GM23338 (cell line): Measurements from ENCODE around the gene FOCAD. TPM values are rescaled to one million over a fixed set of nuclear protein-coding genes. Genes with fewer than 3 reads are reported as not detected.

Source experiments
- ATAC-seq: fragments of 200-7000 bp; cut with Tn5 transposase; 3 replicates; pipeline ENCODE4 v1.9.1; 2020
- DNase-seq: peaks from one replicate; pipeline ENCODE4 v3.0.0-alpha.2; 2015; ENCODE audit warnings: low spot score
- H2AFZ ChIP-seq: fragments of 200-600 bp; sonication (generic); 2 replicates; pipeline ENCODE4 v1.8.0; 2016; ENCODE audit warnings: antibody characterized with exemption, mild to moderate bottlenecking, moderate library complexity
- H3F3A ChIP-seq: fragments of 200-600 bp; sonication (generic); replicated peaks from 2 replicates; pipeline ENCODE4 v1.8.0; 2017; ENCODE audit warnings: antibody characterized with exemption, mixed run types, low read depth
- H3K27ac ChIP-seq: fragments of 200-600 bp; sonication (generic); 2 replicates; pipeline ENCODE4 v1.6.1; 2016; ENCODE audit warnings: low read depth
- H3K27me3 ChIP-seq: fragments of 200-600 bp; sonication (generic); 2 replicates; pipeline ENCODE4 v1.8.0; 2016; ENCODE audit warnings: mild to moderate bottlenecking, mixed run types, moderate library complexity; ENCODE audit not compliant: insufficient read depth
- H3K36me3 ChIP-seq: fragments of 200-600 bp; sonication (generic); 2 replicates; pipeline ENCODE4 v1.8.0; 2016; ENCODE audit warnings: mild to moderate bottlenecking; ENCODE audit not compliant: insufficient read depth
- H3K4me1 ChIP-seq: fragments of 200-600 bp; sonication (generic); 2 replicates; pipeline ENCODE4 v1.8.0; 2016; ENCODE audit warnings: mild to moderate bottlenecking, moderate library complexity; ENCODE audit not compliant: insufficient read depth
- H3K4me2 ChIP-seq: fragments of 200-600 bp; sonication (generic); 2 replicates; pipeline ENCODE4 v1.7.1; 2017; ENCODE audit warnings: mixed run types
- H3K4me3 ChIP-seq: fragments of 200-600 bp; sonication (generic); 2 replicates; pipeline ENCODE4 v1.6.1; 2016; ENCODE audit warnings: mixed run types
- H3K79me2 ChIP-seq: fragments of 200-600 bp; sonication (generic); replicated peaks from 2 replicates; pipeline ENCODE4 v1.8.0; 2017; ENCODE audit warnings: mild to moderate bottlenecking; ENCODE audit not compliant: insufficient read depth
- H3K9me2 ChIP-seq: fragments of 200-600 bp; sonication (generic); 2 replicates; pipeline ENCODE4 v1.8.0; 2017; ENCODE audit not compliant: insufficient read depth
- H4K20me1 ChIP-seq: fragments of 200-600 bp; sonication (generic); replicated peaks from 2 replicates; pipeline ENCODE4 v1.8.0; 2017; ENCODE audit warnings: mild to moderate bottlenecking; ENCODE audit not compliant: insufficient read depth
- H3K27ac Mint-ChIP-seq: 2 replicates; pipeline ENCODE4 v1.8.0; 2020; ENCODE audit warnings: inconsistent platforms, mild to moderate bottlenecking, moderate library complexity, mixed read lengths
- H3K27me3 Mint-ChIP-seq: 3 replicates; pipeline ENCODE4 v1.8.0; 2022; ENCODE audit warnings: low read depth, mild to moderate bottlenecking, moderate library complexity, mixed read lengths, inconsistent platforms; ENCODE audit not compliant: insufficient read depth, poor library complexity
- H3K36me3 Mint-ChIP-seq: 3 replicates; pipeline ENCODE4 v1.8.0; 2021; ENCODE audit warnings: low read depth, mild to moderate bottlenecking, inconsistent platforms, moderate library complexity, mixed read lengths
- H3K4me1 Mint-ChIP-seq: 3 replicates; pipeline ENCODE4 v1.8.0; 2020; ENCODE audit warnings: mild to moderate bottlenecking, inconsistent platforms, mixed read lengths
- H3K4me3 Mint-ChIP-seq: 3 replicates; pipeline ENCODE4 v1.8.0; 2021; ENCODE audit warnings: moderate library complexity, mild to moderate bottlenecking, inconsistent platforms, mixed read lengths
- H3K9me3 Mint-ChIP-seq: 3 replicates; pipeline ENCODE4 v1.8.0; 2020; ENCODE audit warnings: moderate library complexity, mild to moderate bottlenecking, inconsistent platforms, mixed read lengths
- CREB1 ChIP-seq: fragments of 250-450 bp; sonication (Bioruptor Pico); IDR thresholded peaks from 2 replicates; pipeline ENCODE4 v1.5.0; 2020; ENCODE audit warnings: low read depth, mild to moderate bottlenecking, moderate library complexity
- CTCF ChIP-seq, 2 experiments: fragments of 200-600 bp in 1 of 2; sonication (generic) in 1 of 2; conservative IDR thresholded peaks; 2 replicates each; pipeline versions ENCODE4 v1.5.1 to v1.6.1; 2016 to 2017; ENCODE audit warnings: antibody characterized with exemption in 2 of 2, low read depth in 2 of 2, mild to moderate bottlenecking in 2 of 2, moderate library complexity in 1 of 2
- ETS1 ChIP-seq: IDR thresholded peaks from 2 replicates; pipeline ENCODE4 v1.6.1; 2016; ENCODE audit warnings: antibody characterized with exemption
- EZH2 ChIP-seq: fragments of 200-600 bp; sonication (generic); IDR thresholded peaks from one replicate; pipeline ENCODE4 v1.8.0; 2017; ENCODE audit warnings: antibody characterized with exemption, mild to moderate bottlenecking, low read depth; ENCODE audit not compliant: unreplicated experiment
- EZH2phosphoT487 ChIP-seq: fragments of 200-600 bp; sonication (generic); IDR thresholded peaks from one replicate; pipeline ENCODE4 v1.8.1; 2018; ENCODE audit warnings: antibody characterized with exemption; ENCODE audit not compliant: unreplicated experiment
- JUNB ChIP-seq: IDR thresholded peaks from one replicate; pipeline ENCODE4 v1.6.1; 2016; ENCODE audit warnings: antibody characterized with exemption; ENCODE audit not compliant: unreplicated experiment
- NANOG ChIP-seq: IDR thresholded peaks from 2 replicates; pipeline ENCODE4 v1.6.1; 2016; ENCODE audit warnings: antibody characterized with exemption, borderline replicate concordance
- REST ChIP-seq: IDR thresholded peaks from one replicate; pipeline ENCODE4 v1.6.1; 2018; ENCODE audit warnings: antibody characterized with exemption; ENCODE audit not compliant: unreplicated experiment
- STAT1 ChIP-seq: IDR thresholded peaks from one replicate; pipeline ENCODE4 v1.6.1; 2016; ENCODE audit warnings: antibody characterized with exemption; ENCODE audit not compliant: unreplicated experiment
- ZNF331 ChIP-seq: fragments of 250-450 bp; sonication (Bioruptor Pico); IDR thresholded peaks from 2 replicates; pipeline ENCODE4 v1.5.0; 2020; ENCODE audit warnings: low read depth, mild to moderate bottlenecking, moderate library complexity
- polyA plus RNA-seq: library from polyadenylated mRNA; unstranded; fragments of >200 nt; fragmentation: Nextera tagmentation; extraction: Ambion mirVana; gene quantifications from 2 replicates; pipeline ENCODE4 v1.2.1, GENCODE V29; 2016
- total RNA-seq: library from RNA; depleted of rRNA; stranded (reverse); fragments of >200 nt; shearing (Covaris generic); gene quantifications from 2 replicates; pipeline ENCODE4 v1.2.3, GENCODE V29; 2014

FOCAD gene
- total and polyA plus RNA-seq, 2 experiments from 2014 or later = 13.7 to 66.5 TPM

GRCh38 chr9:20697021-20697719 is 13.1 kb downstream of the FOCAD start:
- no peaks in the 10 kb centered on the region for H3K27me3 Mint-ChIP-seq
- no peak overlapping the region for H3K4me2 ChIP-seq
- H3K4me3 ChIP-seq = no peak overlapping the region
- DNase-seq (no peak), ATAC-seq (no peak)
- H3K4me1 ChIP-seq = peaks cover 18% of the 10 kb centered on the region
- H3K36me3 Mint-ChIP-seq = no peaks in the 10 kb centered on the region
- no peak for TF ChIP-seq JUNB
- TF ChIP-seq CTCF (conservative IDR thresholded peaks at IDR 0.05; ENCODE audit: low read depth in 2 of 2) = no peak
- TF ChIP-seq CREB1 (CRISPR knock-in tag) = no peak
- TF ChIP-seq EZH2phosphoT487 = no peak
- TF ChIP-seq STAT1 = no peak
- no peak for TF ChIP-seq NANOG
- TF ChIP-seq REST = no peak
- no peak for TF ChIP-seq EZH2
- H3K79me2 ChIP-seq = peaks cover 41% of the 10 kb centered on the region
- no peaks in the 10 kb centered on the region for H3F3A ChIP-seq
- H3K4me1 Mint-ChIP-seq = peaks cover 22% of the 10 kb centered on the region
- no peak overlapping the region for H2AFZ ChIP-seq
- H3K27ac Mint-ChIP-seq = no peak overlapping the region
- no peaks in the 10 kb centered on the region for H3K9me3 Mint-ChIP-seq
- no peaks in the 10 kb centered on the region for H3K27me3 ChIP-seq
- no peak overlapping the region for H3K27ac ChIP-seq
- H3K9me2 ChIP-seq = no peaks in the 10 kb centered on the region
- peaks cover 12% of the 10 kb centered on the region; the same call in 1 of the 2 replicates for H4K20me1 ChIP-seq
- H3K36me3 ChIP-seq = no peaks in the 10 kb centered on the region
- H3K4me3 Mint-ChIP-seq = no peak overlapping the region

DNA sequence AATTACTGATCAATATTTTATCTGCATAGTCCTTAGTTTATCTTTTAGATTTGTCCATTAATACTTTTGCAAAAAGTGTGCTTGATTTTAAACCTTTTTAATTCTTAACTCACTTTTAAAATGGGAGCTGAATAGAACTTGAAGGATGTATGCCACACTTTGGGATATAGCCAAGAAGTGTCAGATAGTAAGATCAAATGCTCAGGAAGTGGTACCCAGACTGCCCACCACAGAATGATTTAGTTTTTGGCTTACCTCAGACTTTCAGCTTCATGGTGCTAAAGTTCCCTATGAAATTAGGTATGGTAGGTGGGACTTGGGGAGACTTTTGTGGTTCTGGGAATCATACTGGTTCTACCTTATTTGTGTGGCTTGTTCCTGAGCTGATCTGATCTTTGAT is 14.7 kb downstream of the FOCAD start:
- Histone ChIP-seq H3K27me3 (no peaks in the 10 kb centered on the region), H3K79me2 (peaks cover 34% of the 10 kb centered on the region), H2AFZ (no peak overlapping the region), H4K20me1 (peaks cover 12% of the 10 kb centered on the region; the same call in 1 of the 2 replicates), H3K36me3 (no peaks in the 10 kb centered on the region), H3K4me3 (no peak overlapping the region), H3K27ac (no peak overlapping the region), H3K9me2 (no peaks in the 10 kb centered on the region), H3K4me2 (no peak overlapping the region), H3F3A (no peaks in the 10 kb centered on the region), H3K4me1 (peaks cover 22% of the 10 kb centered on the region)
- no peak for ATAC-seq
- H3K36me3 Mint-ChIP-seq = no peaks in the 10 kb centered on the region
- H3K27me3 Mint-ChIP-seq = no peaks in the 10 kb centered on the region
- H3K4me3 Mint-ChIP-seq = no peak overlapping the region
- H3K4me1 Mint-ChIP-seq = peaks cover 20% of the 10 kb centered on the region; the same call in 2 of the 3 replicates
- no peak for DNase-seq
- no peaks in the 10 kb centered on the region for H3K9me3 Mint-ChIP-seq
- H3K27ac Mint-ChIP-seq = no peak overlapping the region
- TF ChIP-seq NANOG (no peak), JUNB (no peak), EZH2phosphoT487 (no peak), ZNF331 (CRISPR knock-in tag) (no peak), STAT1 (no peak), ETS1 (no peak), EZH2 (no peak)
